ENCODE measurements around the gene TP53I11.

TP53I11 gene

DNA sequence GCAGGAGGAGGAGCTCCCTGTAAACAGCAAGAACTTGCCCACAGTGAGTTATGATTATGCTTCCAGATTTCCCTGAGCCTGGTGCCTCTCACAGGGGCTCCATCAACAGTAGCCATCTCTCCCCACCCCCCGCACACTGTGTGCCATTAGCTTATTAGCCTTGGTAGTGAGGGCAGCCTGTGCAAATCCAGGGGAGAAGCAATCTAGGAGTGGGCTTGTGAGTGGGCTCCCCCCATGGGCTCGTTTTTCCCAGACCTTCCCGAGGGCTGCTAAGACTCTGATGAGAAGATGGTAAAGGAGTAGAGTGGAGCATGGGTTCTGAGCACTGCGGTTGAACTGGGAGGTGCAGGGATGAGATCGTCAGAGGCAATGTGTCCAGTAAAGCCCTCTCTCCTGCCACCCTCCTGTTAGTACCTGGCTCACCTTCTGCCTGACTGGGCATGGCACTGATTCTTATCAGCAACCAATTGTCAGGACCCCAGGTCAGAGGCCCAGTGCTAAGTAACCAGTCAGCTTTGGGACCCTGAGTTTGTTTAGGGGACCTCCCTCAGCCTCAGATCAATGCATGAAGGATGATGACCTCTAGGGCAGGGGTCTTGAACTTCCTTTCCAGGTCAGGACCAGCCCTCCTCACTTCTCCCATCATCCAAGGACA lies 38.4 kb upstream of the TP53I11 start:
- H3K4me3 ChIP-seq (ENCODE audit: low read depth, low read length): no peak overlapping the region
- TF ChIP-seq, protein P1, sequence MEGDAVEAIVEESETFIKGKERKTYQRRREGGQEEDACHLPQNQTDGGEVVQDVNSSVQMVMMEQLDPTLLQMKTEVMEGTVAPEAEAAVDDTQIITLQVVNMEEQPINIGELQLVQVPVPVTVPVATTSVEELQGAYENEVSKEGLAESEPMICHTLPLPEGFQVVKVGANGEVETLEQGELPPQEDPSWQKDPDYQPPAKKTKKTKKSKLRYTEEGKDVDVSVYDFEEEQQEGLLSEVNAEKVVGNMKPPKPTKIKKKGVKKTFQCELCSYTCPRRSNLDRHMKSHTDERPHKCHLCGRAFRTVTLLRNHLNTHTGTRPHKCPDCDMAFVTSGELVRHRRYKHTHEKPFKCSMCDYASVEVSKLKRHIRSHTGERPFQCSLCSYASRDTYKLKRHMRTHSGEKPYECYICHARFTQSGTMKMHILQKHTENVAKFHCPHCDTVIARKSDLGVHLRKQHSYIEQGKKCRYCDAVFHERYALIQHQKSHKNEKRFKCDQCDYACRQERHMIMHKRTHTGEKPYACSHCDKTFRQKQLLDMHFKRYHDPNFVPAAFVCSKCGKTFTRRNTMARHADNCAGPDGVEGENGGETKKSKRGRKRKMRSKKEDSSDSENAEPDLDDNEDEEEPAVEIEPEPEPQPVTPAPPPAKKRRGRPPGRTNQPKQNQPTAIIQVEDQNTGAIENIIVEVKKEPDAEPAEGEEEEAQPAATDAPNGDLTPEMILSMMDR (IDR thresholded peaks at IDR 0.05; ENCODE audit: low read depth, low read length): no peak
- TF ChIP-seq, protein P2, sequence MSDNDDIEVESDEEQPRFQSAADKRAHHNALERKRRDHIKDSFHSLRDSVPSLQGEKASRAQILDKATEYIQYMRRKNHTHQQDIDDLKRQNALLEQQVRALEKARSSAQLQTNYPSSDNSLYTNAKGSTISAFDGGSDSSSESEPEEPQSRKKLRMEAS (IDR thresholded peaks at IDR 0.05; ENCODE audit: low read depth, low read length): no peak
- no peak for DNase-seq (ENCODE audit: low read depth)

DNA sequence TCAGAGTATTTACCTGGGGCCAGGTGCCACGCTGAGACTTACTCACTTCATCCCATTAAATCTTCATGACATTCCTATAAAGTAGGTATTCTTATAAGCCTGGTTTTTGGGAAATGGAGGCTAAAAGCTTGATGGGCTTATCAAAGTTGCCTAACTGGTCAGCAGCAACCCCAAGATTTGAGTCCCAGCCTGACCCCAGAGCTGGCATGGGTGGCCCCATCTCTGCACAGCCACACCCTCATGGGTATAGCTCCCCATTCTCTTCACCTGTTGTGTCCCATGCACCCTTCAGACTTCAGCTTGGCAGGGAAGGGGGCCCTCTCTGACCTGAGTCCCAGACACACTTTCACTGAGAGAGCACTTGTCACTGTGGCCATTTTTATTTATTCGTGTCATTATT lies 37.4 kb upstream of the TP53I11 start:
- H3K4me3 ChIP-seq (ENCODE audit: low read depth, low read length): no peak overlapping the region
- TF ChIP-seq, protein P1 (IDR thresholded peaks at IDR 0.05; ENCODE audit: low read depth, low read length): no peak
- no peak for TF ChIP-seq MYC (IDR thresholded peaks at IDR 0.05; ENCODE audit: low read depth, low read length)
- TF ChIP-seq, protein P2 (IDR thresholded peaks at IDR 0.05; ENCODE audit: low read depth, low read length): no peak
- no peak for TF ChIP-seq POLR2A (IDR thresholded peaks at IDR 0.05; ENCODE audit: extremely low read depth, insufficient read length)
- DNase-seq (ENCODE audit: low read depth): no peak

DNA sequence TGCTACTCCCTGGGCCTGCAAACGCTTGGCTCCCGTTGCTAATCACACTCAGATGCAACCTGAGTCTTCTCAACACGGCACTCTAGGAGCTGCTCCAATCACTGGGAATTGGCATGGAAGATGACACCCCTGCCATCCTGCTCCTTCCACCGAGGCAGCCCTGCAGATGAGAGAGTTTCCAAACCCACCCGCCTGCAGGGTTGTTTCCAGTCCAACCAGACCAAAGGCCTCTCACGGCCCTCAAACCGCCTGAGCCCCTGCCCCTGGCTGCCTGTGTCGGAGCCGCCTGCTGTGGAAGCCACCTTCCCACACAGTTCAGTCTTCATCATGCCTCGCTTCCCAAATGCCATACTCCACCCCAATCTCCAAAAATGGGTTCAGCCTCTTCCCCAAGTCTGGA lies 36.8 kb upstream of the TP53I11 start:
- H3K4me3 ChIP-seq (ENCODE audit: low read depth, low read length): no peak overlapping the region
- TF ChIP-seq MYC (IDR thresholded peaks at IDR 0.05; ENCODE audit: low read depth, low read length) (no peak), POLR2A (IDR thresholded peaks at IDR 0.05; ENCODE audit: extremely low read depth, insufficient read length) (no peak)
- TF ChIP-seq, protein P2 (IDR thresholded peaks at IDR 0.05; ENCODE audit: low read depth, low read length): no peak
- TF ChIP-seq, protein P1 (IDR thresholded peaks at IDR 0.05; ENCODE audit: low read depth, low read length): no peak
- DNase-seq (ENCODE audit: low read depth): no peak

DNA sequence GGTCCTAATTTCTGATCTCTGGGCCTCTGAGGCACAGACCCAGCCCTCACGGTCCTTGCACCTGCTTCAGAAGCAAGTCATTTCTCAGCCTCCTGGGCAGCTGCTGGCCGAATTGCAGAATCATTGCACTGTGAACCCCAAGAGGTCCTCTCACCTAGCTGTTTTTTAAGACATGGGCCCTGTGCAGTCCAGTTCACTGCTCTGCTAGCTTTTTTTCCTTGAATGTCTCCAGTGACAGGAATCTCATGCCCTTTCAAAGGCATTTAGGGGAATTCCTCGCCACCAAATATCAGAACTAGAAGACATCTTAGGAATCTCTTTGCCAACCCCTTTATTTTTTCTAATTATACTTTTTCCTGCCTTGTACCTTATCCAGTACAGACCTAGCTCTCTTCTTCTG lies 35.6 kb upstream of the TP53I11 start:
- H3K4me3 ChIP-seq (ENCODE audit: low read depth, low read length): no peak overlapping the region
- TF ChIP-seq MYC (IDR thresholded peaks at IDR 0.05; ENCODE audit: low read depth, low read length): no peak
- no peak for TF ChIP-seq POLR2A (IDR thresholded peaks at IDR 0.05; ENCODE audit: extremely low read depth, insufficient read length)
- TF ChIP-seq, protein P2 (IDR thresholded peaks at IDR 0.05; ENCODE audit: low read depth, low read length): no peak
- TF ChIP-seq, protein P1 (IDR thresholded peaks at IDR 0.05; ENCODE audit: low read depth, low read length): no peak
- no peak for DNase-seq (ENCODE audit: low read depth)

DNA sequence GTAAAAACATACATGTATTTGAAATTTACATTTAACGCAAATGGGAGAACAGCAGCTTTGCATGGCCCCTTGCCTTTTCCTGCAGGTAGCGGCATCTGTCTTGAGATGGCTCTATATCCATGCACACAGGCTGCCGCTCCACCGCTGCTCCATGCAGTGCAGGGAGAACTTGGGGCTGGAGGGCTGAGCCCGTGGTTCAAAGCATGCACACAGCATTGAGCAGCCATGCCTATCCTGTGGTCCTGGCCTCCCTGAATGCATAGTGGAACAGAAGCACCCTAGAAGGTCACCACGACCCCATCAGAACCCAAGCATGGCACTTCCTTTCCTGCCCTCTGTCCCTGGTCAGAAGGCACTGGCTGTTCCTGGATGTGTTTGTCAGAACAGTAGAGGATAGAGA lies 35.0 kb upstream of the TP53I11 start:
- no peak for DNase-seq (ENCODE audit: low read depth)
- TF ChIP-seq, protein P2 (IDR thresholded peaks at IDR 0.05; ENCODE audit: low read depth, low read length): no peak
- TF ChIP-seq POLR2A (IDR thresholded peaks at IDR 0.05; ENCODE audit: extremely low read depth, insufficient read length) (no peak), MYC (IDR thresholded peaks at IDR 0.05; ENCODE audit: low read depth, low read length) (no peak)
- TF ChIP-seq, protein P1 (IDR thresholded peaks at IDR 0.05; ENCODE audit: low read depth, low read length): no peak
- H3K4me3 ChIP-seq (ENCODE audit: low read depth, low read length): no peak overlapping the region

Measured in NB4 (cell line).